Spinal cord (tissue), 10 donors: ENCODE results near the gene DNAJC6. TPM values are rescaled to one million over a fixed set of nuclear protein-coding genes. Genes with fewer than 3 reads are reported as not detected.

ENCODE experiments used
- DNase-seq, 6 donors: peaks; one replicate each; pipeline versions ENCODE4 v3.0.0 to v3.0.0-alpha.2; 2013 to 2015; ENCODE audit warnings: low spot score in 6 of 6, low read depth in 4 of 6
- H3K27ac ChIP-seq: one replicate; pipeline ENCODE4 v1.5.1; 2013; ENCODE audit warnings: low read depth, low read length, control low read depth
- H3K27me3 ChIP-seq: one replicate; pipeline ENCODE4 v1.6.1; 2013; ENCODE audit warnings: low read length; ENCODE audit not compliant: control insufficient read depth, insufficient read depth
- H3K36me3 ChIP-seq: one replicate; pipeline ENCODE4 v1.6.1; 2013; ENCODE audit warnings: low read length; ENCODE audit not compliant: control insufficient read depth, insufficient read depth
- H3K4me1 ChIP-seq: one replicate; pipeline ENCODE4 v1.6.1; 2013; ENCODE audit warnings: low read length; ENCODE audit not compliant: control insufficient read depth, insufficient read depth
- H3K4me3 ChIP-seq: one replicate; pipeline ENCODE4 v1.5.1; 2013; ENCODE audit warnings: low read depth, low read length, control low read depth
- H3K9me3 ChIP-seq: one replicate; pipeline ENCODE4 v1.6.1; 2013; ENCODE audit warnings: low read length; ENCODE audit not compliant: control insufficient read depth, insufficient read depth
- WGBS: methylation state at CpG from one replicate; pipeline ENCODE4 v1.1.5; 2013; ENCODE audit warnings: missing lambda C conversion rate; ENCODE audit not compliant: insufficient coverage; 5-methylcytosine and 5-hydroxymethylcytosine counted together
- polyA plus RNA-seq, 2 donors: library from polyadenylated mRNA; unstranded; fragments of 120-200 nt; gene quantifications; one replicate each; pipeline ENCODE4 v1.2.1, GENCODE V29; 2013; ENCODE audit not compliant: insufficient read length in 2 of 2
- total RNA-seq, 2 donors: library from RNA; depleted of rRNA in 1 of 2; stranded (reverse); fragments of 120-200 nt in 1 of 2; fragments of >200 nt in 1 of 2; gene quantifications; one replicate each; pipeline versions ENCODE4 v1.2.3 to v1.2.4, GENCODE V29; 2013 to 2014
- donor health status: healthy.

Gene DNAJC6
- total and polyA plus RNA-seq, 4 donors = 34.5 to 158 (median 116) TPM

DNA sequence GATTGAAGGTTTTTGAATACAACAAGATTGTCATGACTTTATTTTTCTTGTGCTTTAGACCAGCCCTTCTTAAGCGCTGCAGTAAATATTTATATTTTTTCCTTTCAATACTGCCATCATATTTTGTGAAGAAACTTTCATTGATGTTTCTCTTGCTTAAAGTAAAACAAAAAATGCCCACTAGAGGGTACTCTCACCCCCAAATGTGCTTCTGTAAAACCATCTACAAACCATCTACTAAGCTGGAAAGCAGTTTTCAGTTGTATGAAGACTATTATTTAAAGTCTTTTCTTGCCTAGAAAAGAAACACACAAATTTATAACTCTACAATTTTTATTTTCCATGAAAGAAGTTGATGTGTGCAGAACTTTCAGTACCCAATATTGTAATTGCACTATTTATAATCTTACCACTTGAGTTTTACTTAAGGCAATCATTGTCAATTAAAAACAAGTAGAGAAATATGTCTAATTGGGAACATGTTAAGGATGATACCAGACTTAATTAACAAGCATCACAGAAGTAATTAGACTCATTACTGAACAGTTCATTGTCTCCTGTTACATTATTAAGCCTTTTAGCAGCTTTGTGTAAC is 121.9 kb downstream of the DNAJC6 start:
- Histone ChIP-seq H3K9me3 (no peaks in the 10 kb centered on the region), H3K4me1 (no peaks in the 10 kb centered on the region), H3K4me3 (no peak overlapping the region), H3K27ac (no peak overlapping the region), H3K27me3 (no peaks in the 10 kb centered on the region), H3K36me3 (peaks cover 8% of the 10 kb centered on the region)
- DNase-seq = peak in 2 of 6 donors; percentile 75 to 87
- no CpG with 5 or more reads among the region's 1 CpG for WGBS

DNA sequence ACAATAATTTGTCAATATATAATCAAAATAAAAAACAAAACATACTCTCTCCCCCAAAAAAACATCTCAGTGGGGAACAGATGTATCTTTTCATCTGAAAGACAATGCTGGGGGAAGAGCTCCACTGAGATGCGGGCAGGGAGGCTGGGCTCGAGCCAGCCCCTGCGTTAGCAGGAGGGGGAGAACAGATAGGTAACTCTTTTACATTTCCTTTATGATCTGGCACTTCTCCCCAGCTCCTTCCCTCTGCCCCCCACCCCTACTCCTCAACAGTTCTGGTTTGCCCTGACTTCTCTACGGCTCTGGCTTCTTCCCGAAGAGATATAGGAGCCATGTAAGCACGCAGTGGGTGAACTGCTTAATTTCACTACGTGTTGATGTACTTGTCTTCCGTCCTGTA is 123.6 kb downstream of the DNAJC6 start:
- 88% methylated on average over 1 of the region's 8 CpGs for WGBS
- H3K4me3 ChIP-seq = no peak overlapping the region
- no peaks in the 10 kb centered on the region for H3K9me3 ChIP-seq
- no peaks in the 10 kb centered on the region for H3K27me3 ChIP-seq
- no peaks in the 10 kb centered on the region for H3K4me1 ChIP-seq
- no peaks in the 10 kb centered on the region for H3K36me3 ChIP-seq
- no peak for DNase-seq
- H3K27ac ChIP-seq = no peak overlapping the region

- no peaks in the 10 kb centered on the region for H3K27me3 ChIP-seq
- H3K9me3 ChIP-seq = no peaks in the 10 kb centered on the region
- no peaks in the 10 kb centered on the region for H3K36me3 ChIP-seq
These were observed 124.9 kb downstream of the DNAJC6 start for GRCh38 chr1:65434255-65434654.

GRCh38 chr1:65434760-65435159 is 125.4 kb downstream of the DNAJC6 start:
- DNase-seq = no peak
- Histone ChIP-seq H3K4me1 (no peaks in the 10 kb centered on the region), H3K27me3 (no peaks in the 10 kb centered on the region), H3K9me3 (no peaks in the 10 kb centered on the region), H3K36me3 (no peaks in the 10 kb centered on the region), H3K27ac (no peak overlapping the region), H3K4me3 (no peak overlapping the region)
- no CpG with 5 or more reads among the region's 3 CpGs for WGBS

More at GRCh38 chr1:65434255-65434654, 124.9 kb downstream of the DNAJC6 start:
- no peak for DNase-seq
- no CpG with 5 or more reads among the region's 1 CpG for WGBS
- Histone ChIP-seq H3K4me1 (no peaks in the 10 kb centered on the region), H3K4me3 (no peak overlapping the region), H3K27ac (no peak overlapping the region)

GRCh38 chr1:65435987-65436386 is 126.6 kb downstream of the DNAJC6 start:
- Histone ChIP-seq H3K9me3 (no peaks in the 10 kb centered on the region), H3K36me3 (no peaks in the 10 kb centered on the region), H3K4me3 (no peak overlapping the region), H3K4me1 (no peaks in the 10 kb centered on the region), H3K27ac (no peak overlapping the region), H3K27me3 (no peaks in the 10 kb centered on the region)
- peak in 1 of 6 donors; percentile 37 for DNase-seq
- WGBS = 58% methylated on average over 2 of the region's 2 CpGs

- Histone ChIP-seq H3K27me3 (no peaks in the 10 kb centered on the region), H3K4me1 (no peaks in the 10 kb centered on the region), H3K27ac (no peak overlapping the region), H3K9me3 (no peaks in the 10 kb centered on the region), H3K36me3 (no peaks in the 10 kb centered on the region), H3K4me3 (no peak overlapping the region)
- no peak for DNase-seq
- 98% methylated on average over 4 of the region's 7 CpGs for WGBS
These were observed 128.3 kb downstream of the DNAJC6 start for GRCh38 chr1:65437616-65438015.

DNA sequence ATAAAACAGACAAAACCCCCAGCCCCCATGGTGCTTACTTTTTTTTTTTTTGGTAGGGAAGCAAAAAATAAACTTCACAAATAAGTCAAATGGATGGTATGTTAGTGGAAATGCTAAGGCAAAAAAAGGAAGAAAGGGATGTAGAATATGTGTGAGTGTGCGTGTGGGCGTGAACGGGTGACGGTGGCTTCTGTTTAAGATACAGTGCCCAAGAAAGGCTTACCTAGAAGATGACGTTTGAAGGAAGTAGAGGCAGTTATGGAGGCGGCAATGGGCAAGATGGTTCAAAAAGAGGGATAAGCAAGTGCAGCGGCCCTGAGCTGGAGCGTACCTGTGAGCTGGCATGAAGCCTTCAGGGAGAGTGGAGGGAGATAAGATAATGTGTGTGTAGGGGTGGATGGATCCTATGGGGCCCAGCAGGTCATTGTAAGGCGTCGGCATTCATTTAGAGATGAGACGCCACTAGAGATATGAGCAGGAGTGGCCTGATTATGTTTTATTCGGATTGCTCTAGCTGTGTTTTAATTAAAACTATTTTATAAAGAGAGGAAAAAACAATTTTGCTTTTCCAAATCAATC is 131.1 kb downstream of the DNAJC6 start:
- no peak overlapping the region for H3K27ac ChIP-seq
- no peak overlapping the region for H3K4me3 ChIP-seq
- H3K36me3 ChIP-seq = no peaks in the 10 kb centered on the region
- 84% methylated on average over 9 of the region's 12 CpGs for WGBS
- no peaks in the 10 kb centered on the region for H3K9me3 ChIP-seq
- H3K4me1 ChIP-seq = no peaks in the 10 kb centered on the region
- H3K27me3 ChIP-seq = no peaks in the 10 kb centered on the region
- DNase-seq = no peak

- no CpG with 5 or more reads among the region's 1 CpG for WGBS
- Histone ChIP-seq H3K4me3 (no peak overlapping the region), H3K36me3 (no peaks in the 10 kb centered on the region), H3K4me1 (no peaks in the 10 kb centered on the region), H3K9me3 (no peaks in the 10 kb centered on the region), H3K27ac (no peak overlapping the region), H3K27me3 (no peaks in the 10 kb centered on the region)
- DNase-seq = peak in 1 of 6 donors; percentile 83
These were observed 131.6 kb downstream of the DNAJC6 start for GRCh38 chr1:65440915-65441314.

GRCh38 chr1:65441464-65441863 is 132.1 kb downstream of the DNAJC6 start:
- no peak for DNase-seq
- H3K27me3 ChIP-seq = no peaks in the 10 kb centered on the region
- H3K4me3 ChIP-seq = no peak overlapping the region
- 65% methylated on average over 2 of the region's 3 CpGs for whole genome bisulfite sequencing
- no peaks in the 10 kb centered on the region for H3K9me3 ChIP-seq
- no peak overlapping the region for H3K27ac ChIP-seq
- H3K4me1 ChIP-seq = no peaks in the 10 kb centered on the region
- H3K36me3 ChIP-seq = no peaks in the 10 kb centered on the region

DNA sequence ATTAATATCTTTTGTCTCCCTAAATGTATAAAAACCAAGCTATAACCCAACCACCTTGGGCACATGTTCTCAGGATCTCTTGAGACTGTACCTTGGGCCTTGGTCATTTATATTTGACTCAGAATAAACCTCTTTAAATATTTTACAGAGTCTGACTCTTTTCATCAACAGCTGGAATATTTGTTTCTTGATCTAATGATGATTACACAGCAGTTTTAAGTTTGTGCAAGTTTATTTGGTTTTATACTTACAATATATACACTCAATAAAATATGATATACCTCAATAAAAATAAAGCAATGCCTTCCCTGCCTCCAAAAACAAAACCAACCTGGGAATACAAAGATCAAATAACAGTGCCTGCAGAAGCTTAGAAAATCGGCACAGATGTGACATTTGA is 133.1 kb downstream of the DNAJC6 start:
- Histone ChIP-seq H3K27ac (no peak overlapping the region), H3K27me3 (no peaks in the 10 kb centered on the region), H3K36me3 (no peaks in the 10 kb centered on the region), H3K4me3 (no peak overlapping the region), H3K9me3 (no peaks in the 10 kb centered on the region), H3K4me1 (no peaks in the 10 kb centered on the region)
- WGBS = 80% methylated on average over 1 of the region's 1 CpG
- no peak for DNase-seq
